ENCODE data around the gene GATAD2A.
"Not testable (repeated sequence)": the region's sequence is repeated elsewhere in the genome, so short reads cannot be mapped to it uniquely, and the experiment has no call there.

Gene GATAD2A

DNA sequence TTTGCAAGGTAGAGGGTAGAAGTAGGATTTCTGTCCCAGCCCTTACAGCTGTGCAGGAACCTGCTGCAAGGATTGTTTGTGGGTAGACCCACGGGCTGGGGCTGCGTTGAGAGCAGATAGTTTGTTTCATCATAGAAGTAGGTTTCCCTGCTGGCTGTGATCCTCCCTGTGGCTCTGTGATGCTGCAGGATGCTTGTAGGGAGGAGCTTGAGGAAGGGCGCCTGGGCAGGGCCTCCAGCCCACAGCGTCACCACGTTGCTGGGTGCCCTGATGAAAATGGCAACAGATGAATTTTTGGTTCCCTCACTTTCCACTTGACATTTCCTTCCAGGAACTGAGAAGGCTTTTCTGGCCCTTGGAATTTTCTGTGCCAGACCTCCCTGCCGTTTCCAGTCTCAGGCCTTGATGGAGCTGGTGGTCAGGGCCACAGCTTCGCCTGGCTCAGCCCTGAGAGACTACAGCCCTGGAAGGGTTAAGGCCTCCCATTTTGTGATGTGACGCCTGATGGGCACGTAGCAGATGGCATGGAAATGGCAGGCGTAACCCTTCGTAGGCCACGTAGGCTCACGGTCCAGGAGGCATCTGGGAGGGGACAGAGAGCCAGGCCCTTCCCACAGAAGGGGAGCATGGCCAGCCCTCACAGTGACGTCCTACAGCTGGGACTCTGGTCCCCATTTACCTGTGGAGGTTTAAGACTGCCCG, 42.2 kb downstream of the GATAD2A start:
- DNase-seq, result peak; percentile 16

DNA sequence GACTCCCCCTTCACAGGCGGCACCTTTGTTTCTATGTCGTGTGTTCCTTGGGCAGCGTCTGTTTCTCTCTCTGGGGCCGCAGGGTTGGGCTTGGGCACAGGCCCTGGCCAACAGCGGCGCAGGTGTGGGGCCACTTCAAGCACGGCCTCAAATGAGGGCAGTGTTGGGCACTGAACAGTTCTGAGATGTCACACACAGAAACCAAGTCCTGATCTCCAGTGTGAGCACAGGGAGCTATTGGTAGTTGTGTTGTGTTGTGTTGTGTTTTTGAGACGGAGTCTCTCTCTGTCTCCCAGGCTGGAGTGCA, 42.7 kb downstream of the GATAD2A start:
- no peak for DNase-seq

DNA sequence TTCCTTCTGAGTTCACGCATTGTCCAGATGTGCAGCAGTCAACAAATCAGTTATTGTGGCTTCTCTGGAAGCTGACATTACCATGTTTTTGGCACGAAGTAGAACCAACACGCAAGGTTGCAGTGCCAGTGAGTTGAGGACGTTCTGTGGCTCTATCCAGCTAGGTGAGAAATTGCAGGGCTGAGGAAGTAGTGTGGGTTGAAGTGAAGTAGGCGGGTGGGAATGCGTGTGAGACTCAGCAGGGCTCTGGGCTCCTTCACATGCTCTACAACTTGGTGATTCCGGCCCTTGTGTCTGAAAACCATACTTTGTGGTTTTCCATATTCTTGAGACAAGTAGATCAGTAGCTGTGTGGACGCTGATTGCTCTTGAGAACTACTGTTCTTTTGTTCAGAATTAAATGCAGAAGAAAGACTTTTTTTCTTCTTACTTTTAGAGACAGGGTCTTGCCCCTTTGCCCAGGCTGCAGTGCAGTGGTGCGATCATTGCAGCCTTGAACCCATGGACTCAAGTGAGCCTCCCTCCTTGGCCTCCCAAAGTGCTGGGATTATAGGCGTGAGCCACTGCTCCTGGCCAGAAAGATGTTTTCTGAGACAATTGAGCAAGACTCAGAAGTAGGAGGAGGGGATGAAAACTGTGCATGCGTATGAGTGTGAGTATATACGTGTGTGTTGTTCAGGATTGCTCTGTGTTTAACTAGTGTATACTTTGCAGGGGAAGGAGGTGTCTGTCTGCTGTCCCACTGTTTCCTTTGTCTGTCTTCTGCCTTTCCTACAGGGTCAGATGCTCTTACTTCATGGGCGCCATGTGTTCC, 46.2 kb downstream of the GATAD2A start:
- DNase-seq, result peak; percentile 17

DNA sequence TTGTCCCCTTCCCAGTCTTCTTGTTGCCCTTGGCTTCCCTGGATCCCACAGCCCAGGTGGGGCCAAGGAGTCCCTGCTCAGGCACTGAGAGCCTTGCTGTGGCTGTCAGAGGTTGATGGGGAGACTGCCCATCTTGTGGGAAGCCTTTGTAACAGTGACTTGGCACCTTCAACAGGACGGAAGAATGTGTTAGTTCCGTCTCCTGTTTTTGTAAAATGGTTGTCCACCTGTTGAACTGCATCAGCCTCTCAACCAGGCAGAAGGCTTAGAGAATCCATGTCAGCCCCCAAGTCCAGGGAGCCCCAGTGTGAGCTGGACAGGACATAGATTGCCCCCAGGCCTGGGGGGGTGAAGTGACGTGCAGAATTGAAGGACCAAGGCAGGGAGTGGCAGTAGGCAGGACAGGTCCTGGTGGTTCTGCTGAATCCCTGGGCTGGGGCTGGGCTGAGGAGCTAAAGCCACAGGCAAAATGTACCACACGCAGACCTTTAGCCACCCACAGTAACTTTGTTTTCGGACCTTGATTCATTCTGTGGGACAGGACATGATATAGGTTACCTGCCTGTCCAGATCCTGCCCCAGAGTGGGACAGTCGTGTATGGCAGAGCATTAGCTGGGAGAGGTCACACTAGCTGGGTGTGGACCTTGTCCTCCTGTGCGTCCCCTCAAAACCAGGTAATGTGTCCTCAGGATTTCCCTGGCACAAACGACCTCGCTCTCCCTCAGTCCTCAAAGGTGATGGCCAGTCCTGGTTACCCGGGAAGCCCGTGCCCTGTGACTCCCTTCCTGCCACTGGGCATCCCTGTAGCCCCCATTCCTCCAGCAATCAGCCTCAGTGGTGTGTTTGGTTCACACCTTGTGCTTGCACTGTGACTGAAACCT, 47.0 kb downstream of the GATAD2A start:
- no peak for DNase-seq

DNA sequence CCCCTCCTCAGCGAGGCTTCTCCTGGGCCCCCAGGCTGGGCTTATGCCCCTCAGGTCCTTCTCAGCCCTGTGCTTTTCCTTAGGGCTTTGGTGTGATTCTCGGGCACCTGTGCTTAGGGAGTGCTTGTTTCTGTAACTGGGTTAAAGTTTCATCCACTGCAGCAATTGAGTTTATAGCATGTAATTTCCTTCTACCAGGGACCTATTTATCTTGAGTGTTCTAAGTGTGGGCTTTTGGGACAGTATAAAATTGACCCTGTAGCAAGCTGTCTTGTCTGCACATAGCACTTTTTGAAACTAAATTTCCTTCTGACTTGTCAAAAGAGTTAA, 47.6 kb downstream of the GATAD2A start:
- no peak for DNase-seq

DNA sequence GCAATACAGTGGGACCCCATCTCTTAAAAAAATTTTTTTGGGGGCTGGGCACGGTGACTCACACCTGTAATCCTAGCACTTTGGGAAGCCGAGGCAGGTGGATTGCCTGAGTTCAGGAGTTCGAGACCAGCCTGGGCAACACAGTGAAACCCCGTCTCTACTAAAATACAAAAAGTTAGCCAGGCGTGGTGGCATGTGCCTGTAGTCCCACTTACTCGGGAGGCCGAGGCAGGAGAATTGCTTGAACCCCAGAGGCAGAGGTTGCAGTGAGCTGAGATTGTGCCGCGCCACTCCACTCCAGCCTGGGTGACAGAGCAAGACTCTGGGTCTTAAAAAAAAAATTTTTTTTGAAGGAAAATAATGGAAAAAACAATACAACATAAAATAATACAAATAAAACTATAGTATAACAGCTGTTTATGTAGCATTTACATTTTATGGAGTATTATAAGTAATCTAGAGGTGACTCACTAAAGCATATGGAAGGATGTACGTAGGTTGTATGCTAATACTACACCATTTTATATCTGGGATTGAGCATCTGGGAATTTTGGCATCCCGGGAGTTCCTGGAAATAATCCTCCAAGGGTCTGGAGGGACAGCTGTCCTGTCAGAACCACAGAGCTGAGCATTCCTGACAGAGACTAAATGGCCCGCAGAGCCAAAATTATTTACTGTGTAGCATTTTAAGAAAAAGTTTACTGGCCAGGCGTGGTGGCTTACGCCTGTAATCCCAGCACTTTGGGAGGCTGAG, 49.9 kb downstream of the GATAD2A start:
- not testable (repeated sequence) for DNase-seq

DNA sequence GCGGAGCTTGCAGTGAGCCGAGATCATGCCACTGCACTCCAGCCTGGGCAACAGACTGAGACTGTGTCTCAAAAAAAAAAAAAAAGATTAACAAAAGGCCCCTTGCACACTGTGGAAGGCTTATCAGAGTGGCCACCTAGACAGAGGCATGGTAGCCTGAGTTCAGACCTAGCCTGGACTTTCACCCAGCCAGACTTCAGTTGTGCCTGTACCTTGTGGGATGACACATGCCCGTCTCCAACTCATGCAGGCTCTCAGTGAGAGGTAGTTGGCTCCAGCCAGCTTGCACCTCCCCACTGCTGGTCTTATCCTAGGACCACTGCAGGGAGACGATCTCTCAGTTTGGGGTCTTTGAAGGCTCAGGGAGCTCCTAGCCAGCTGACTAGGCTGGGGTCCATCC, 52.2 kb downstream of the GATAD2A start:
- DNase-seq, result no peak

DNA sequence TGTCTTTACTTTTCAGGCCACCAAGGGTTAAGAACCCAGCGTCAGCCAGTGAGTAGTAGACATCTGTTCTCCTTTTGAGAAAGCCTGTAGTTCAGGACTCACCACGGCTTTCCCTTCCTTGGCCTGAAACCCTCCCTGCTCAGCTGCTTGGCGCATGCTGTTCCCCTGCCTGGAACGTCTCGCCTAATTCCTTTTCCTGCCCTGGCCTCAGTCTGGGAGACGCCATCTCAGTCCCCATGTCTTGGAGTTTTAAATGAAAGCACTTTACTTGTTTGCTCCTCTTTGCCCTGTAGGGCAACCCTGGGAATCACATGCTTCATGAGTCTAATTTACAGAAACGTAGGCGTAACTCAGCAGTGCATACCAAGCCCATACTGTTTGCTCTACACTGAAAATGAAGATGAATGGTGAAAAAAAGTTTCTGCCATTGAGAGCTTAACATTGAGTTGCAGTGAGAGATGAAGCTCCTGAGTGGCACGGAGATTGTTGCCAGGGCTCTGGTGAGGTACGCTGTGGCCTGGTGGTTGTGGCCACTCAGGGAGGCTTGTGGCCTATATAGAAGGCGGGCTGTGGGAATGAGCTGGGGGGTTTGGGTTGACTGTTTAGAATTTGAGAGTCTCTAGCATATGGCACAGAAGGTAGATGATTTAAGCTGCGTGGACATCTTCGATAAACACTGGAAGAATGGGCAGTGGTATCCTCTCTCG, 52.8 kb downstream of the GATAD2A start:
- no peak for DNase-seq

DNA sequence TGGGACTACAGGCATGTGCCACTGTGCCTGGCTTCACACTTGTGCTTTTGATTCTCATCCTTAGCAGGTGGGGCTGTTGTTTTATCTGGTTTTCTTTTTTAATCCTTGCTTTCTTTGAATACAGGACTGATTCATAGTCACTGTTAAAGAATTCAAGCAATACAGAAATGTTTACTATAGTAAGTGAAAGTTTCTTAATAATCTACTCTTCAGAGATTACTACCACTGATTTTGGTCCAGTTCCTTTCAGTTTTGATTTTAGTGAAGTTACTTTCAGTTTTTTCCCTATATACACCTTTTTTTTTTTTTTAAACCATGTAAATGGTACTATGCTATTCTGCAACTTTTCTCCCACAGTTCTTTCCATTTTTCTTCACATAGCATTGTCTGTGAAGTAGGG, 53.6 kb downstream of the GATAD2A start:
- no peak for DNase-seq

DNA sequence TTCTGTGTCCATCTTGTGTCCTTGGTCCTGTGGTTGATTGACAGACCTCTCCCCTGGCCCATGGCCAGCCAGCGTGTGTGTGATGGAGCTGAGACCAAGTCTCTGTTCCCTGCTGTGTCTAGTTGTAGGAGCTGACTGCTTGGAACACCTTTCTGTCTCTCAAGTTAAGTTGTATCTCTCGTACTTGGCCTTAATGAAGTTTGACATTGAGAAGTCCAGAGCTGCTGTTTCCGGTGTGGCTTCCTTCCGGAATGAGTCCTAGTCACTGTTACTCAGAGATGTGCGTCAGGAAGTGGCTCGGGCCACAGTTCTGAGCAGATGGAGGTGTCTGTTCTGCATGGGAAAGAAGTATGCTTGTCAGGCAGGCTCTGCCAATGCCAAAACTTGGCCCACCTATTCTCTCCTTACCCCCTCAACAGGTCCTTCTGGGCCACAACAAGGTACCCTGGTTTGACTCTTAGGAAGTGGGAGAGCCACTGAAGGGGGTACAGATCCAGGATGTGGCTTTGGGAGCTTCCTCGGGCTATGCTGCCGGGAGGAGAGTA, 54.3 kb downstream of the GATAD2A start:
- DNase-seq, result peak; percentile 65

DNA sequence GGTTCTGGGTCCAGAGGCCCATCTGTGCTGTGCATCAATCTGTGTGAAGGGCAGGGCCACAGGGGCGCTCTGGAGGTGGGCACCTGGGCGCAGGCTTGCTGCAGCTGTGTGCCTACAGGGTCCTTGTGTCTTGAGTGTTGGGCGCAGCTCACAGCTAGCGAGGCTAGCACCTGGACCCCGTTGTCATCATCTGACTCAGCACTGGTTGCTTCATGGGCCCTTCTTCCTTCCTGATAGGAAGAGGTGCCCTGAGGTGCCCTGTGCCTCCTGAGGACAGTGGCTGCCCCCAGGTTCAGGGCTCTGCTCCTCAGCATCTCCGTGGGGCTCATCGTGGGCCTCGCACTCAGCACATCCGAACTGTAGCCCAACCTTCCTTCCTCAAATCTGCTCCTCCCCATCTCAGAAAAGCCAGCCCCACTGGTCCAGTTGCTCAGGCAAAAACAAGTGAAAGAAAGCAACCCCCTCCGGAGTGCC, 54.8 kb downstream of the GATAD2A start:
- DNase-seq, result peak; percentile 15

DNA sequence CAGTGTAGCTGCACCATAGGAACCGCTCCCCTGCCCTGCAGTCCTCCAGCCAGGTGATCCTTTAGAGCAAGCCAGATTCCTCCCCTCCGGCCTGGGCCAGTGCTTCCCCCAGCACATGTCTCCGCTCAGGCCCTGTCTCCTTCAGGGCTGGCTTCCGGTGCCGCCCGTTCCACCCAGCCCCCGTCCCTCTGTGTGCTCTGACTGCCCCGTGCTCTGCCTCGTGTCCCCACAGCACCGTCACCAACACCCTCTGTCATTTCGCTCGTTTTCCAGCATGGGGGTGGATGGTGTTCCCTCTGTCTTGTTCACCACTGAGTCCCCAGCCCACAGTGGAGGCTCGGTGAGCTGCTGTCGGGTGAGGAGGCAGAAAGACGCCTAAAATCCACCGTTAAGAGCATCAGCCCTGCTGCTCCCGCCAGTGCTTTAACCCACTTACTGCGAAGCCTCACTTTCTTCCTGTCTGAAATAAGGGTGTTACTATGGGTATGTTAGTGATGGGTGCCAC, 55.3 kb downstream of the GATAD2A start:
- peak; percentile 54 for DNase-seq

DNA sequence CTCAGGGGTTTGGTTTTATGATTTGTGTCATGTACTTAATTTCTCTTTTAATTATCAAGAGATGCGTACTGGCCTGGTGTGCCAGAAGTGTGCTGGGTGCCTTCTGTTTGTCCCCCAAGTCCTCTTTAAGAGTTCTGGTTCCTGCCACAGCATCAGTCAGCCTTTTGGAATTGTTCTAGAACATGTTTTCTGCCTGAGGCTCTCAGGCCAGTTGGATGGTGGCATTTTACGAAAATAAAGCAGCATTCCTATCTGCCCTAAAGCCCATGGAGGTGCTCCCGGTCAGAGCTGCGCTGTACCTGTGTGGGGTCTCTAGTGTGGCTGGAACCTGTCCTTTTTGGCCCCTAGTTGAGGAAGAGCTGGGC, 55.8 kb downstream of the GATAD2A start:
- DNase-seq, result no peak

DNA sequence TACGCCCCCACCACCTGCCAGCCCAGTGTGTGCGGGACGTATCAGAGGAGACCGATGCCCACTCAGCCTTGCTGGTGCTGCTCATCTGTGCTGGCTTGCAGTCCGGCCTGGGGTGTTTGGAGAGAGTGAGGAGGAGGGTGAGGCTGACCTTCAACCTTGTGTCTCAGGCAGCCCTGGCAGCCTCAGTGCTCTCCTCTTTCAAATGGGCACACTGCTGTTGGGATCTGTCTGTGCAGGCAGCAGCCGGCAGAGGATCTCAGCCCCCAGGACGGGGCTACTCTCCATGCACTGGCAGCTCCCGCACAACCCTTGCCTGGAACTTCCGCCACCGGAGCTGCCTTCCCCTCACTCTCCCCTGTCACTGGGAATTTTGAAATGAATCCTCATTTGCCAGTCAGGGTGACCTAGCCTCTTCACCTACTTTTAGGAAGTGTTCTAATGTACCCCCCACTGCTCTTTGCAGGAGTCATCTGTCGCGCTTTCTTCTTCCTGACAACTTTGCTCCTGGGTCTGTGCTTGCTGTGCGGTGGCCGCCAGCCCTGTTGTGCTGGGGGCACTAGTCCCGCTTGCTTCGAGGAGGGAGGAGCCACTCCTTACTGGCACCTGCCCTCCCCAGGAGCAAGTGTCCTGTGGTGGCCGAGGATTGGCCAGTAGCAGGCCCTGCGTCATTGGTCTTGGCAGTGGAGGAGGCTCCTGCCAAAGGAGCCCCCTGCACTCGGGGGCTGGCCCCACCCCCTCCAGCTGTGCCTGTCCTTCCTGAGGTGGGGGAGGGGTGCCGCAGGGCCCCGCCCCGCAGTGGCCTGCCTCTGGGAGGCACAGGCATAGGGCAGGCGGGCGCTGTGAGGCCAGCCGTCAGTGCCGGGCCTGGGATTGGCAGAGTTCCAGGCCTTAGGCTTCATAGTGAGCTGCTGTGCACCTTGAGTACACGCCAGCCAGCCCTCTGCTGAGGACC, 56.5 kb downstream of the GATAD2A start:
- no peak for DNase-seq

DNA sequence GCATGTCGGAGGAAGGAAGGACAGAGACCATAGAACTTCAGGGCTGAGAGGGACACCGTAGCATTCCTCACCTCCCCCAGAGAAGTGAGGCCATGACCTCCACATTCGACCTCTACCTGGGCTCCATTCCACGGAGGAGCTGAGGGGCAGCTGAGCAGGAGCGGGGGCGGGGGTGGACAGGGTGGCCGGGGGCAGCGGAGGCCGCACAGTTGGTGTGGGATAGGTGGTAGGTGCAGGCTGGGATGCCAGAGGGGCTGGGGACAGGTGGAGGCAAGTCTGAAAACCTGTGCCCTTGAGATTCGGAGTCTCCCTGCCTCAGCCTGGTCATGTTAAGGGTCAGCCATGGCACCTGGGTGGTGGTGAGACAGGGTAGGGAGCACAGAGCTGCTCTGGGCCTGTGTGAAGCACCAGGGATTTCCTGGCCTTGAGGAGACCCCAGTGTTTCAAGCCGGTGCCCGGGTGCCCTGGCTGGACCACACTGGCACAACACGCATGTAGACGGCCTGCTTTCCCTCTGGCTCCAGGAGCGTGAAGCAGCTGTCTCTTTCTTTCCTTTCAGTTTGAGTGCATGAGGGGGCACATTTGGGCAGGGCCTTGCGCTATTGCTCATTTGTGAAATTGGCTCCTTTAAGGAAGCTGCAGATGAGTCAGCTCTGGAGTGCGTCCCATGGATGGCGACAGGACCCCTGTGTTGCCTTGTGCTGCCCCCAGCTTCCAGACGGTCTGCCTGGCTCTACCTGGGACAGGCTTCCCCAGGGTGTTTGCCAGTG, 58.1 kb downstream of the GATAD2A start:
- no peak for DNase-seq

DNA sequence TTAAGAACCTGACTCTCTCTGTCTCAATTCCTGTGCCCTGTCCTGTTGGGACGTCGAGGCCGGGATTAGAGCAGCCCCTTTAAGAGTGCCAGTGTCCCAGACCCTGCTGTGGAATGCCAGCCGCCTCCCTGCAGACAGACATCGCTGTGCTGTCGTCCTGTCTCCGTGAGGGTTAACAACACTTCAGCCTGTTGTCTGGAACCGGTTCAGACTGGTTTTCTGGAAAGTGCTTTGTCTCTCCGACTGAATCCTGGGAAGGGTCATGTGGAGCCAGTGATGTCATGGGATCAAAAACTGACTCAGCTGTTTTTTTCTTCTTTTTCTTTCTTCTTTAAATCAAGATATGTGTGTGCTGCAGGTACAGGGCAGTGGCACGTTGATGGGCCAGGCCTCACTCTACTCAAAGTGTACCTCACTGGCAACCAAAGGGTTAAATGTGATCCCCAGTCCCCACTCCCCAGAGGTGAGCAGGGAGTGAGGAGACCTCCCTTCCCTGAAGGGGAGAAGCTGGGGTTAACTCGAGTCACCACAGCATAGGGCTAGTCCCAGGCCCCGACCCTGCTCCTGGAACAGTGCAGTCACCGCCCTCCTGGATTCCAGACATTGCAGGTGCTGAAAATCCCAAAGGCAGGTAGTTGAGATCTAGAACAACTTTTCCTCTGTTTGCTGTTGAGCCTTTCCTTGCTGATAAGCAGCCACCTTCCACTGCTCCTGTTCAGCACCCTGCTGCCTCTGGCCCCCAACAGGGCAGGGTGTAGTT, 59.0 kb downstream of the GATAD2A start:
- no peak for DNase-seq

DNA sequence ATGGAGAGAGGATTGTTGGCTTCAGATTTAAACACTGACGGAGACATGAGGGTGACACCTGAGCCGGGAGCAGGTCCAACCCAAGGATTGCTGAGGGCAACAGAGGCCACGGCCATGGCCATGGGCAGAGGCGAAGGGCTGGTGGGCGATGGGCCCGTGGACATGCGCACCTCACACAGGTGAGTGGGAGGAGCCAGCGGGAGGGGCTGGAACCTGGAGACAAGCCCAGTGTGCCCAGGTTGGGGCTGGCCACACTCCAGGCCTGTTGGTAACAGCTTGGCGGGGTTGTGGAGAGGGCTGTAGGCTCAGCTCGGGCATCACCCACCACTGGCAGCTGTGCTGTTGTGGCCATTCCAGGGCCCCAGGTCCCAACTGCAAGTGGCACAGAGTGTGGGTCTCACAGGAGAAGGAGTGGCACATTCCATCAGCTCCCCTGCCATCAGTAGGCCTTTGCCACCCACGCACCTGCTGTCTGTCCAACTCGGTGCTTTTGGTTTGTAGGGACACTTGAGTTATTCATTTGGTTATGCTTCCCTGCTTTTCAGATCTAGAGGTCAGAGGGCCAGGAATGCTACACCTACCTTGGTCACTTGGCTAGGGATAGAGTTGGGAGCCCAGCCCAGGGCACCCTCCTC, 60.1 kb downstream of the GATAD2A start:
- DNase-seq, result no peak

DNA sequence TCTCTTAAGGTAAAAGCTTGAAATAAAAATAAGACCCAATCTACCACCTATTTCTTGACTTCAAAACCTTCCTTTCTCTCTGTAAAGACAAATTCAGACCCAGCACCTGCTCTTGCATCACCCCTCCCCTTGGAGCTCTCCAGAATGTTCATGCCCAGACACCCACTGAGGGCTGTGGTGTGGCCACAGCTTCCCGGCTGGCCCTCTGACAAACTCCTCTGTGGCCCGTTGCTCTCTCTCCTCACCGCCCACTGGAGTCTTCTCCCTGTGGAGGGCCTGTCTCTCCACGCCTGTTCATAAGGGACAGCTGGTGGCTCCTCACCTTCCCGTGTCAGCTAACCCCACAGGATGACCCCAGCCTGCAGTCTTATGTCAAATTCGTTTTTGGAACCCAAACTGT, 60.7 kb downstream of the GATAD2A start:
- DNase-seq, result no peak
